ENCODE measurements around the gene RHEB.

RHEB gene

GRCh38 chr7:151504715-151505326 lies 14.9 kb downstream of the RHEB start:
- in situ Hi-C loops (cut with HindIII; ENCODE audit: low sequenced_read_pairs): no loop called here

GRCh38 chr7:151503902-151504714 lies 15.6 kb downstream of the RHEB start:
- in situ Hi-C loops (cut with HindIII; ENCODE audit: low sequenced_read_pairs): no loop called here

GRCh38 chr7:151501676-151502075 lies 18.0 kb downstream of the RHEB start:
- in situ Hi-C loops (cut with HindIII; ENCODE audit: low sequenced_read_pairs): no loop called here

GRCh38 chr7:151498495-151498894 lies 21.2 kb downstream of the RHEB start:
- in situ Hi-C loops (cut with HindIII; ENCODE audit: low sequenced_read_pairs): no loop called here

GRCh38 chr7:151497306-151497871 lies 22.3 kb downstream of the RHEB start:
- in situ Hi-C loops (cut with HindIII; ENCODE audit: low sequenced_read_pairs): no loop called here

- in situ Hi-C loops (cut with HindIII; ENCODE audit: low sequenced_read_pairs): no loop called here
Measured at GRCh38 chr7:151495360-151495759, 24.3 kb downstream of the RHEB start.

GRCh38 chr7:151494298-151495284 lies 25.1 kb downstream of the RHEB start:
- in situ Hi-C loops (cut with HindIII; ENCODE audit: low sequenced_read_pairs): no loop called here

- in situ Hi-C loops (cut with HindIII; ENCODE audit: low sequenced_read_pairs): no loop called here
Measured at GRCh38 chr7:151493083-151493482, 26.6 kb downstream of the RHEB start.

GRCh38 chr7:151491859-151492258 lies 27.8 kb downstream of the RHEB start:
- in situ Hi-C loops (cut with HindIII; ENCODE audit: low sequenced_read_pairs): no loop called here

GRCh38 chr7:151490456-151491105 lies 29.1 kb downstream of the RHEB start:
- in situ Hi-C loops (cut with HindIII; ENCODE audit: low sequenced_read_pairs): no loop called here

GRCh38 chr7:151489498-151489897 lies 30.2 kb downstream of the RHEB start:
- in situ Hi-C loops (cut with HindIII; ENCODE audit: low sequenced_read_pairs): no loop called here

GRCh38 chr7:151488096-151488495 lies 31.6 kb downstream of the RHEB start:
- in situ Hi-C loops (cut with HindIII; ENCODE audit: low sequenced_read_pairs): no loop called here

GRCh38 chr7:151487228-151487627 lies 32.5 kb downstream of the RHEB start:
- in situ Hi-C loops (cut with HindIII; ENCODE audit: low sequenced_read_pairs): no loop called here

- in situ Hi-C loops (cut with HindIII; ENCODE audit: low sequenced_read_pairs): no loop called here
Measured at GRCh38 chr7:151486074-151486473, 33.6 kb downstream of the RHEB start.

GRCh38 chr7:151484971-151485707 lies 34.6 kb downstream of the RHEB start:
- in situ Hi-C loops (cut with HindIII; ENCODE audit: low sequenced_read_pairs): no loop called here

- in situ Hi-C loops (cut with HindIII; ENCODE audit: low sequenced_read_pairs): no loop called here
Measured at GRCh38 chr7:151483711-151483983, 36.0 kb downstream of the RHEB start.

- in situ Hi-C loops (cut with HindIII; ENCODE audit: low sequenced_read_pairs): no loop called here
Measured at GRCh38 chr7:151482883-151483710, 36.6 kb downstream of the RHEB start.

GRCh38 chr7:151481650-151482505 lies 37.8 kb downstream of the RHEB start:
- in situ Hi-C loops (cut with HindIII; ENCODE audit: low sequenced_read_pairs): no loop called here
